HepG2 (cell line): ENCODE measurements around the gene SPECC1L. TPM values are rescaled to one million over a fixed set of nuclear protein-coding genes. Genes with fewer than 3 reads are reported as not detected.
A peak's percentile ranks its signal among the peaks of the same experiment; 100 is the strongest.

Source experiments
- GLI4 ChIP-seq: sonication (generic); formaldehyde crosslinking; IDR thresholded peaks from 2 replicates; pipeline ENCODE4 v1.5.1; 2020; ENCODE audit warnings: missing genetic modification reagents, mild to moderate bottlenecking, moderate library complexity, borderline replicate concordance
- HNRNPLL ChIP-seq: fragments of 200-400 bp; formaldehyde crosslinking; IDR thresholded peaks from 2 replicates; pipeline ENCODE4 v1.6.1; 2017; ENCODE audit warnings: mild to moderate bottlenecking, low read depth, low read length; ENCODE audit not compliant: poor library complexity, severe bottlenecking
- KDM1A ChIP-seq: IDR thresholded peaks from 2 replicates; pipeline ENCODE4 v1.6.1; 2016; ENCODE audit warnings: missing compliant biosample characterization
- MAF1 ChIP-seq: sonication (generic); formaldehyde crosslinking; IDR thresholded peaks from 2 replicates; pipeline ENCODE4 v1.5.0; 2020; ENCODE audit warnings: missing genetic modification reagents, borderline replicate concordance
- MATR3 ChIP-seq: sonication (generic); formaldehyde crosslinking; IDR thresholded peaks from 2 replicates; pipeline ENCODE4 v1.4.0; 2020; ENCODE audit warnings: missing genetic modification reagents
- MIER3 ChIP-seq: IDR thresholded peaks from 2 replicates; pipeline ENCODE4 v1.6.1; 2016; ENCODE audit warnings: missing compliant biosample characterization, borderline replicate concordance
- NBN ChIP-seq: fragments of 450-650 bp; conservative IDR thresholded peaks from 2 replicates; pipeline ENCODE4 v1.6.1; 2017
- SMAD9 ChIP-seq: sonication (generic); formaldehyde crosslinking; IDR thresholded peaks from 2 replicates; pipeline ENCODE4 v1.5.1; 2020; ENCODE audit warnings: mild to moderate bottlenecking, missing genetic modification reagents
- ZBTB8A ChIP-seq: sonication (generic); formaldehyde crosslinking; IDR thresholded peaks from 2 replicates; pipeline ENCODE4 v1.4.0; 2020; ENCODE audit warnings: mild to moderate bottlenecking, low read depth, missing genetic modification reagents, borderline replicate concordance
- ZFP1 ChIP-seq: IDR thresholded peaks from 2 replicates; pipeline ENCODE4 v1.6.1; 2016
- ZNF350 ChIP-seq: sonication (generic); formaldehyde crosslinking; IDR thresholded peaks from 2 replicates; pipeline ENCODE4 v1.4.0; 2020; ENCODE audit warnings: mild to moderate bottlenecking, low read depth, missing genetic modification reagents, borderline replicate concordance
- ZNF839 ChIP-seq: sonication (generic); formaldehyde crosslinking; IDR thresholded peaks from 2 replicates; pipeline ENCODE4 v1.4.0; 2020; ENCODE audit warnings: missing genetic modification reagents, mild to moderate bottlenecking, borderline replicate concordance
- polyA plus RNA-seq, 8 experiments: library from polyadenylated mRNA; depleted of rRNA in 3 of 8; stranded (reverse) in 7 of 8; unstranded in 1 of 8; fragments of >200 nt; fragmentation: Illumina TruSeq in 4 of 8; extraction: Trizol in 4 of 8; gene quantifications; 2 replicates each; pipeline versions ENCODE4 v1.2.1 to v1.2.3, GENCODE V29; 2011 to 2016; ENCODE audit warnings: low read depth in 4 of 8, missing spikeins in 1 of 8, mixed read lengths in 1 of 8; ENCODE audit not compliant: insufficient read depth in 1 of 8
- total RNA-seq, 5 experiments: library from RNA; depleted of rRNA; stranded (reverse); fragments of >200 nt; fragmentation: Illumina TruSeq; extraction: Trizol; gene quantifications; 2 replicates each; pipeline ENCODE4 v1.2.3, GENCODE V29; 2016; ENCODE audit warnings: low read depth in 1 of 5
- TF ChIP-seq, protein P1 (sequence below): IDR thresholded peaks from 2 replicates; pipeline ENCODE4 v1.6.1; 2016; ENCODE audit warnings: low read depth
- TF ChIP-seq, protein P2 (sequence below): sonication (generic); formaldehyde crosslinking; IDR thresholded peaks from 2 replicates; pipeline ENCODE4 v1.4.0; 2020; ENCODE audit warnings: missing genetic modification reagents, low read depth, mild to moderate bottlenecking, borderline replicate concordance
- TF ChIP-seq, protein P3 (sequence below): fragments of 450-650 bp; IDR thresholded peaks from 2 replicates; pipeline ENCODE4 v1.6.1; 2016
- TF ChIP-seq, protein P4 (sequence below): sonication (generic); formaldehyde crosslinking; IDR thresholded peaks from 2 replicates; pipeline ENCODE4 v1.4.0; 2020; ENCODE audit warnings: missing genetic modification reagents
- TF ChIP-seq, protein P5 (sequence below): sonication (generic); formaldehyde crosslinking; IDR thresholded peaks from 2 replicates; pipeline ENCODE4 v1.5.1; 2020; ENCODE audit warnings: missing genetic modification reagents, mild to moderate bottlenecking, borderline replicate concordance
- TF ChIP-seq, protein P6 (sequence below): sonication (generic); formaldehyde crosslinking; IDR thresholded peaks from 2 replicates; pipeline ENCODE4 v1.4.0; 2020; ENCODE audit warnings: missing genetic modification reagents

Gene SPECC1L
- total and polyA plus RNA-seq, 2 of the 13 experiments (the other 11 are each of a cell fraction or from before 2014, with no cell fraction given), result 14.1 to 30.3 TPM

DNA sequence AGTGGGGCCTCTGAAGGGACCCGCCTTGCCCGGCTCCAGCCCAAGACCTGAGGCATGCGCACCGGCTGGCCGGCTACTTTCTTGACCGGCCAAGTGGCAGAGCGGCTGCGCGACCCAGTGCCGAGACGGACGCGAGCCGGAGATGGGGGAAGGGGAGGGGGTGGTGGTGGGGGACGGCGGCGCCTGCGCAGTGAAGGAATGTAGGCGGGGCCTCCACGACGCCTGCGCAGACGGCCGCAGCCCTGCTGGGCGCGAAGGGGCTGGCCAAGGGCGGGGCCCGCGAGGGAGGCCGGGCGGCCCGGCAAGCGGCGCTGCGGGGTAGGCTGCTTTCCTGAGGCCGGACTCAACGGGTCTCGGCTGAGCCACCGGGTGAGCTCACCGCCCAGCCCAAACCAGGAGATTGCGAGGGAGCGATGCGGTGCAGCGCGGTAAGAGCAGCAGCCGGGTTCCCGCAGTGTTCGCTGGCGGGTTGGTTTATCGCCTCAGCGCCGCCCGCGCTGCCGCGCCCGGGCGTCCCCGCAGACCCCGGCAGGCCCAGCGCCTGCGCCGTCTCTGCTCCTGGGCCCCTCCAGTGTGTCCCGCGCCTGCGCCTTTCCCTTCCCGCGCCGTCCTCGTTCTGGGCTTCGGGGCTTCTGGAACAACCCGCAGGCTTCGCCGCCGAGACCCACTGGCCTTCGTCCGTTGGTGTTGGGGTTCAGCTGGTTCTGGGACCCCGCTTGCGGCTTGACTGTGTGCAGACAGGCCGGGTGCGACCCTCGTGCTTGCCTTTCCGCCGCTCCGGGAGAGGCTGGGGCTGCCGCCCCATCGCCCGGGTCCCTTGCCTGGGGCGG lies at the start of gene SPECC1L (continued):
- TF ChIP-seq, protein P1, sequence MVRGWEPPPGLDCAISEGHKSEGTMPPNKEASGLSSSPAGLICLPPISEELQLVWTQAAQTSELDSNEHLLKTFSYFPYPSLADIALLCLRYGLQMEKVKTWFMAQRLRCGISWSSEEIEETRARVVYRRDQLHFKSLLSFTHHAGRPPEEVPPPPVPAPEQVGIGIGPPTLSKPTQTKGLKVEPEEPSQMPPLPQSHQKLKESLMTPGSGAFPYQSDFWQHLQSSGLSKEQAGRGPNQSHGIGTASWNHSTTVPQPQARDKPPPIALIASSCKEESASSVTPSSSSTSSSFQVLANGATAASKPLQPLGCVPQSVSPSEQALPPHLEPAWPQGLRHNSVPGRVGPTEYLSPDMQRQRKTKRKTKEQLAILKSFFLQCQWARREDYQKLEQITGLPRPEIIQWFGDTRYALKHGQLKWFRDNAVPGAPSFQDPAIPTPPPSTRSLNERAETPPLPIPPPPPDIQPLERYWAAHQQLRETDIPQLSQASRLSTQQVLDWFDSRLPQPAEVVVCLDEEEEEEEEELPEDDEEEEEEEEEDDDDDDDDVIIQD, result 0 out of 2 replicates have a peak, but pooled peaks have one; percentile 18
- TF ChIP-seq ZBTB8A (CRISPR knock-in tag) (peak; percentile 73; the same call in 1 of the 2 replicates), NBN (no peak), HNRNPLL (peak; percentile 77), KDM1A (CRISPR knock-in tag) (no peak), ZNF839 (CRISPR knock-in tag) (no peak), GLI4 (CRISPR knock-in tag) (0 out of 2 replicates have a peak, but pooled peaks have one; percentile 46), SMAD9 (CRISPR knock-in tag) (no peak), MAF1 (CRISPR knock-in tag) (no peak), MIER3 (CRISPR knock-in tag) (0 out of 2 replicates have a peak, but pooled peaks have one; percentile 33), ZNF350 (CRISPR knock-in tag) (peak; percentile 55), ZFP1 (CRISPR knock-in tag) (no peak), MATR3 (CRISPR knock-in tag) (no peak)
- TF ChIP-seq, protein P2, sequence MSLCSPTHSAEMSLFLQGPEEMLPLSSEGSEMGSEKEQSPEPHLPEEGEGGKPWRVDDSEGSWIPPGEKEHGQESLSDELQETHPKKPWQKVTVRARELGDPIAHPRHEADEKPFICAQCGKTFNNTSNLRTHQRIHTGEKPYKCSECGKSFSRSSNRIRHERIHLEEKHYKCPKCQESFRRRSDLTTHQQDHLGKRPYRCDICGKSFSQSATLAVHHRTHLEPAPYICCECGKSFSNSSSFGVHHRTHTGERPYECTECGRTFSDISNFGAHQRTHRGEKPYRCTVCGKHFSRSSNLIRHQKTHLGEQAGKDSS (CRISPR knock-in tag), result no peak
- TF ChIP-seq, protein P3, sequence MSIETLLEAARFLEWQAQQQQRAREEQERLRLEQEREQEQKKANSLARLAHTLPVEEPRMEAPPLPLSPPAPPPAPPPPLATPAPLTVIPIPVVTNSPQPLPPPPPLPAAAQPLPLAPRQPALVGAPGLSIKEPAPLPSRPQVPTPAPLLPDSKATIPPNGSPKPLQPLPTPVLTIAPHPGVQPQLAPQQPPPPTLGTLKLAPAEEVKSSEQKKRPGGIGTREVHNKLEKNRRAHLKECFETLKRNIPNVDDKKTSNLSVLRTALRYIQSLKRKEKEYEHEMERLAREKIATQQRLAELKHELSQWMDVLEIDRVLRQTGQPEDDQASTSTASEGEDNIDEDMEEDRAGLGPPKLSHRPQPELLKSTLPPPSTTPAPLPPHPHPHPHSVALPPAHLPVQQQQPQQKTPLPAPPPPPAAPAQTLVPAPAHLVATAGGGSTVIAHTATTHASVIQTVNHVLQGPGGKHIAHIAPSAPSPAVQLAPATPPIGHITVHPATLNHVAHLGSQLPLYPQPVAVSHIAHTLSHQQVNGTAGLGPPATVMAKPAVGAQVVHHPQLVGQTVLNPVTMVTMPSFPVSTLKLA, result no peak
- TF ChIP-seq, protein P4, sequence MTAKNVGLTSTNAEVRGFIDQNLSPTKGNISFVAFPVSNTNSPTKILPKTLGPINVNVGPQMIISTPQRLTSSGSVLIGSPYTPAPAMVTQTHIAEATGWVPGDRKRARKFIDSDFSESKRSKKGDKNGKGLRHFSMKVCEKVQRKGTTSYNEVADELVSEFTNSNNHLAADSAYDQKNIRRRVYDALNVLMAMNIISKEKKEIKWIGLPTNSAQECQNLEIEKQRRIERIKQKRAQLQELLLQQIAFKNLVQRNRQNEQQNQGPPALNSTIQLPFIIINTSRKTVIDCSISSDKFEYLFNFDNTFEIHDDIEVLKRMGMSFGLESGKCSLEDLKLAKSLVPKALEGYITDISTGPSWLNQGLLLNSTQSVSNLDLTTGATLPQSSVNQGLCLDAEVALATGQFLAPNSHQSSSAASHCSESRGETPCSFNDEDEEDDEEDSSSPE (CRISPR knock-in tag), result peak; percentile 83; the same call in 1 of the 2 replicates
- TF ChIP-seq, protein P5, sequence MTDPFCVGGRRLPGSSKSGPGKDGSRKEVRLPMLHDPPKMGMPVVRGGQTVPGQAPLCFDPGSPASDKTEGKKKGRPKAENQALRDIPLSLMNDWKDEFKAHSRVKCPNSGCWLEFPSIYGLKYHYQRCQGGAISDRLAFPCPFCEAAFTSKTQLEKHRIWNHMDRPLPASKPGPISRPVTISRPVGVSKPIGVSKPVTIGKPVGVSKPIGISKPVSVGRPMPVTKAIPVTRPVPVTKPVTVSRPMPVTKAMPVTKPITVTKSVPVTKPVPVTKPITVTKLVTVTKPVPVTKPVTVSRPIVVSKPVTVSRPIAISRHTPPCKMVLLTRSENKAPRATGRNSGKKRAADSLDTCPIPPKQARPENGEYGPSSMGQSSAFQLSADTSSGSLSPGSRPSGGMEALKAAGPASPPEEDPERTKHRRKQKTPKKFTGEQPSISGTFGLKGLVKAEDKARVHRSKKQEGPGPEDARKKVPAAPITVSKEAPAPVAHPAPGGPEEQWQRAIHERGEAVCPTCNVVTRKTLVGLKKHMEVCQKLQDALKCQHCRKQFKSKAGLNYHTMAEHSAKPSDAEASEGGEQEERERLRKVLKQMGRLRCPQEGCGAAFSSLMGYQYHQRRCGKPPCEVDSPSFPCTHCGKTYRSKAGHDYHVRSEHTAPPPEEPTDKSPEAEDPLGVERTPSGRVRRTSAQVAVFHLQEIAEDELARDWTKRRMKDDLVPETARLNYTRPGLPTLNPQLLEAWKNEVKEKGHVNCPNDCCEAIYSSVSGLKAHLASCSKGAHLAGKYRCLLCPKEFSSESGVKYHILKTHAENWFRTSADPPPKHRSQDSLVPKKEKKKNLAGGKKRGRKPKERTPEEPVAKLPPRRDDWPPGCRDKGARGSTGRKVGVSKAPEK (CRISPR knock-in tag), result no peak
- TF ChIP-seq, protein P6, sequence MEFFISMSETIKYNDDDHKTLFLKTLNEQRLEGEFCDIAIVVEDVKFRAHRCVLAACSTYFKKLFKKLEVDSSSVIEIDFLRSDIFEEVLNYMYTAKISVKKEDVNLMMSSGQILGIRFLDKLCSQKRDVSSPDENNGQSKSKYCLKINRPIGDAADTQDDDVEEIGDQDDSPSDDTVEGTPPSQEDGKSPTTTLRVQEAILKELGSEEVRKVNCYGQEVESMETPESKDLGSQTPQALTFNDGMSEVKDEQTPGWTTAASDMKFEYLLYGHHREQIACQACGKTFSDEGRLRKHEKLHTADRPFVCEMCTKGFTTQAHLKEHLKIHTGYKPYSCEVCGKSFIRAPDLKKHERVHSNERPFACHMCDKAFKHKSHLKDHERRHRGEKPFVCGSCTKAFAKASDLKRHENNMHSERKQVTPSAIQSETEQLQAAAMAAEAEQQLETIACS, result no peak
